CD4-positive, alpha-beta memory T cell (primary cell): ENCODE measurements around the gene TMEM256. TPM values are rescaled to one million over a fixed set of nuclear protein-coding genes. Genes with fewer than 3 reads are reported as not detected.
"Not testable (repeated sequence)": the region's sequence is repeated elsewhere in the genome, so short reads cannot be mapped to it uniquely, and the experiment has no call there.

Source experiments
- CTCF ChIA-PET: fragments of 350-600 bp; sonication (Branson Sonifier 250); formaldehyde crosslinking; loops from one replicate; lab custom pipeline; 2021; ENCODE audit warnings: inconsistent platforms; ENCODE audit not compliant: partially characterized antibody; lab: Charles Lee
- POLR2A ChIA-PET: fragments of 350-600 bp; sonication (Branson Sonifier 250); formaldehyde crosslinking; loops from one replicate; lab custom pipeline; 2021; ENCODE audit not compliant: partially characterized antibody; lab: Charles Lee
- DNase-seq, 5 donors: peaks; one replicate each; pipeline versions ENCODE4 v3.0.0 to v3.0.0-alpha.2; 2020 to 2022; ENCODE audit warnings: mixed read lengths in 1 of 5
- H3K27ac ChIP-seq: one replicate; pipeline ENCODE4 v1.7.0; 2013; ENCODE audit warnings: low read depth, low read length
- H3K27me3 ChIP-seq: 2 replicates; pipeline ENCODE4 v1.7.0; 2013; ENCODE audit warnings: mild to moderate bottlenecking, low read length, moderate library complexity; ENCODE audit not compliant: insufficient read depth
- H3K36me3 ChIP-seq: 2 replicates; pipeline ENCODE4 v1.7.0; 2013; ENCODE audit warnings: mild to moderate bottlenecking, low read length, moderate library complexity; ENCODE audit not compliant: insufficient read depth
- H3K4me1 ChIP-seq: 2 replicates; pipeline ENCODE4 v1.7.0; 2013; ENCODE audit warnings: mild to moderate bottlenecking, low read length, moderate library complexity; ENCODE audit not compliant: insufficient read depth
- H3K4me3 ChIP-seq, 2 donors: one replicate each; pipeline ENCODE4 v1.7.0; 2013; ENCODE audit warnings: low read length in 2 of 2, mild to moderate bottlenecking in 1 of 2
- H3K9me3 ChIP-seq, 2 donors: one replicate each; pipeline ENCODE4 v1.7.0; 2013; ENCODE audit warnings: low read length in 2 of 2, control low read depth in 1 of 2; ENCODE audit not compliant: control insufficient read depth in 1 of 2
- H3K27ac Mint-ChIP-seq, 7 donors: one replicate each; pipeline ENCODE4 v1.8.0; 2020 to 2021; ENCODE audit warnings: mixed read lengths in 7 of 7, mild to moderate bottlenecking in 6 of 7, inconsistent platforms in 3 of 7, moderate library complexity in 3 of 7
- H3K27me3 Mint-ChIP-seq, 2 donors: one replicate each; pipeline ENCODE4 v1.8.0; 2020 to 2021; ENCODE audit warnings: mixed read lengths in 2 of 2
- H3K36me3 Mint-ChIP-seq, 2 donors: one replicate each; pipeline ENCODE4 v1.8.0; 2020 to 2021; ENCODE audit warnings: mixed read lengths in 2 of 2, inconsistent platforms in 1 of 2, mild to moderate bottlenecking in 1 of 2
- H3K4me1 Mint-ChIP-seq, 4 donors: one replicate each; pipeline ENCODE4 v1.8.0; 2020 to 2021; ENCODE audit warnings: mixed read lengths in 4 of 4, mild to moderate bottlenecking in 1 of 4
- H3K4me3 Mint-ChIP-seq, 8 donors: one replicate each; pipeline ENCODE4 v1.8.0; 2020 to 2021; ENCODE audit warnings: mixed read lengths in 8 of 8, mild to moderate bottlenecking in 7 of 8, moderate library complexity in 6 of 8, inconsistent platforms in 3 of 8
- H3K9me3 Mint-ChIP-seq, 8 donors: one replicate each; pipeline ENCODE4 v1.8.0; 2020 to 2021; ENCODE audit warnings: mixed read lengths in 8 of 8, mild to moderate bottlenecking in 5 of 8, inconsistent platforms in 3 of 8, moderate library complexity in 1 of 8
- intact Hi-C: fragments of 100-400 bp; cut with micrococcal nuclease; formaldehyde crosslinking; loops from one replicate; pipeline ENCODE4 v1.15.1; 2023
- polyA plus RNA-seq, 2 donors: library from polyadenylated mRNA; unstranded; fragments of 300-500 nt; fragmentation: Illumina TruSeq; gene quantifications; one replicate each; pipeline ENCODE4 v1.2.3, GENCODE V29; 2021
- total RNA-seq, 2 experiments: library from RNA; stranded (reverse); gene quantifications; one replicate each; pipeline ENCODE4 v1.2.3, GENCODE V29; 2021

TMEM256 gene
- total and polyA plus RNA-seq, 4 experiments from 2014 or later = 35.4 to 51.1 (median 44.1) TPM

- CTCF ChIA-PET = interaction anchor here (1.1 to 6.2 kb wide), 2 partner anchors 14 to 104 kb away, joined by 6 to 30 read pairs; partner anchors contain the start of gene TMEM95
- Mint-ChIP-seq H3K27me3 (peaks cover 4 to 7% of the 10 kb centered on the region in 2 donors), H3K36me3 (no peaks in the 10 kb centered on the region), H3K4me1 (peaks cover 0 to 1% (median 0%) of the 10 kb centered on the region in 4 donors), H3K4me3 (no peak overlapping the region), H3K27ac (no peak overlapping the region), H3K9me3 (no peaks in the 10 kb centered on the region)
- H3K4me1 ChIP-seq = no peaks in the 10 kb centered on the region
- no peaks in the 10 kb centered on the region for H3K36me3 ChIP-seq
- no peaks in the 10 kb centered on the region for H3K27me3 ChIP-seq
- H3K4me3 ChIP-seq = no peak overlapping the region
- no peaks in the 10 kb centered on the region for H3K9me3 ChIP-seq
- DNase-seq = no peak
- POLR2A ChIA-PET = interaction anchor here (0.9 to 3.4 kb wide), 3 partner anchors 9 to 14 kb away, joined by 3 to 9 read pairs (median 5); no protein-coding TSS in a partner anchor
- no peak overlapping the region for H3K27ac ChIP-seq
- intact Hi-C loops = no loop called here
Observed at GRCh38 chr17:7369825-7370224, 34.1 kb downstream of the TMEM256 start.

GRCh38 chr17:7368599-7368994 lies 35.3 kb downstream of the TMEM256 start:
- H3K4me1 Mint-ChIP-seq, H3K27ac ChIP-seq, H3K4me1 ChIP-seq, H3K27ac Mint-ChIP-seq, H3K4me3 Mint-ChIP-seq, H3K27me3 Mint-ChIP-seq, H3K9me3 Mint-ChIP-seq, POLR2A ChIA-PET, H3K36me3 ChIP-seq, H3K4me3 ChIP-seq, intact Hi-C loops, H3K27me3 ChIP-seq, DNase-seq, H3K9me3 ChIP-seq, H3K36me3 Mint-ChIP-seq: not testable (repeated sequence)
- CTCF ChIA-PET = interaction anchor here (1.6 to 2.4 kb wide), 2 partner anchors 12 to 13 kb away, joined by 3 to 10 read pairs; no protein-coding TSS in a partner anchor

DNA sequence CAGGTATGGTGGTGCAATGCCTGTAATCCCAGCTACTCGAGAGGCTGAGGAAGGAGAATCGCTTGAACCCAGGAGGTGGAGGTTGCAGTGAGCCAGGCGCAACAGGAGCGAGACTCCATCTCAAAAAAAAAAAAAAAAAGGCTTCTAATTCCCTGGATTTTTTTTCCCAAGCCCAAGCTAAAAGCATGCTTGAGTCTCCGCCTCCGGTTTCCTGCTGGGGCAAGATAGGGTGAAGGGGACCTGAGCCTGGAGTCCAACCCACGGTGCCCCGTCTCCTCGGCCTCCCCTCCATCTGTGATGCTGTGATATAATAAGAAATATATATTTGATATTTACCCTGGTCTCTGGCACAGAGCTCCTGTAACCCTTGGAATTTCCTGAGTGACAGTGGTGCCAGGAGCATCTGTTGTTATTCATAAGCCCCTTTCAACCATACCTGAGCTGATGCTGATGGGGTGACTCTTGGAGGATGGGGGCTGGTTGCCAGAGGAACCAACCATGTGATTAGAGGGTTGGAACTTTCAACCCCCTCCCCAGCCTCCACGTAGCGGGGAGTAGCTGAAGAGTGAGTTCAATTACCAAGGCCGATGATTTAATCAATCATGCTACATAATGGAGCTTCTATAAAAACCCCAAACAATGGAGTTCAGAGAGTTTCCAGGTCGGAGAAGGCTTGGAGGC lies 35.8 kb downstream of the TMEM256 start:
- H3K4me1 ChIP-seq = no peaks in the 10 kb centered on the region
- CTCF ChIA-PET = interaction anchor here (1.6 to 2.4 kb wide), 2 partner anchors 11 to 12 kb away, joined by 3 to 10 read pairs; no protein-coding TSS in a partner anchor
- no peaks in the 10 kb centered on the region for H3K9me3 ChIP-seq
- DNase-seq = no peak
- H3K27ac ChIP-seq = no peak overlapping the region
- Mint-ChIP-seq H3K4me1 (peaks cover 0 to 1% (median 0%) of the 10 kb centered on the region in 4 donors), H3K36me3 (no peaks in the 10 kb centered on the region), H3K27me3 (peaks cover 4 to 6% of the 10 kb centered on the region in 2 donors), H3K27ac (peak overlapping the region in 1 of 7 donors; percentile 46), H3K4me3 (no peak overlapping the region), H3K9me3 (no peaks in the 10 kb centered on the region)
- no peak overlapping the region for H3K4me3 ChIP-seq
- H3K36me3 ChIP-seq = no peaks in the 10 kb centered on the region
- POLR2A ChIA-PET = no interaction called here
- no peaks in the 10 kb centered on the region for H3K27me3 ChIP-seq
- intact Hi-C loops = no loop called here

GRCh38 chr17:7367083-7367482 lies 36.8 kb downstream of the TMEM256 start:
- no peak for DNase-seq
- intact Hi-C loops = no loop called here
- peaks cover 0 to 1% (median 0%) of the 10 kb centered on the region in 4 donors for H3K4me1 Mint-ChIP-seq
- no peaks in the 10 kb centered on the region for H3K9me3 ChIP-seq
- no peaks in the 10 kb centered on the region for H3K4me1 ChIP-seq
- no peak overlapping the region for H3K4me3 Mint-ChIP-seq
- no peaks in the 10 kb centered on the region for H3K9me3 Mint-ChIP-seq
- H3K27ac ChIP-seq = no peak overlapping the region
- no peak overlapping the region for H3K27ac Mint-ChIP-seq
- H3K27me3 Mint-ChIP-seq = peaks cover 4 to 6% of the 10 kb centered on the region in 2 donors
- H3K36me3 Mint-ChIP-seq = no peaks in the 10 kb centered on the region
- POLR2A ChIA-PET = no interaction called here
- CTCF ChIA-PET = interaction anchor here (1.6 to 2.4 kb wide), 2 partner anchors 10 to 11 kb away, joined by 3 to 10 read pairs; no protein-coding TSS in a partner anchor
- no peaks in the 10 kb centered on the region for H3K36me3 ChIP-seq
- H3K4me3 ChIP-seq = no peak overlapping the region
- no peaks in the 10 kb centered on the region for H3K27me3 ChIP-seq

DNA sequence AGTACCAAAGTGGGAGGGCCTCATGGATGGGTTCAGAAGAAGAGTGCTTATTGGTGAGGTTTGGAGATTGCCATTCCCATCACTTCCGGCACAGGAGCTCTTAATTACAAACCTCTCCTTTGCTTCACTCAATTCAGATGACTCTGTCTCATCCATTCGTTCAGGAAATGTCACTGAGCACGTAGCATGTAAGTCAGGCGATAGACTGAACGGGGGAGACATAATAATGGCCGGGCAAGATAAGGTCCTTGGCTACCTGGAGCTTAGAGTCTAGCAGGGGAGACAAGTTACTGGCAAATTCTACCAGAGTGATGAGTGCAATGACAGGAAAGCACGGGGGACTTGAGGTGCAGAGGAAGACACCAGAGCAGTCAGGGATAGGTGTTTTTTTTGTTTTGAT lies 37.9 kb downstream of the TMEM256 start:
- DNase-seq, H3K36me3 ChIP-seq, intact Hi-C loops, H3K27me3 Mint-ChIP-seq, H3K4me3 Mint-ChIP-seq, POLR2A ChIA-PET, H3K27ac Mint-ChIP-seq, CTCF ChIA-PET, H3K4me1 ChIP-seq, H3K27me3 ChIP-seq, H3K4me1 Mint-ChIP-seq, H3K36me3 Mint-ChIP-seq, H3K9me3 ChIP-seq, H3K27ac ChIP-seq, H3K4me3 ChIP-seq, H3K9me3 Mint-ChIP-seq: not testable (repeated sequence)

GRCh38 chr17:7363311-7363710 lies 40.6 kb downstream of the TMEM256 start:
- peaks cover 3% of the 10 kb centered on the region in 2 donors for H3K27me3 Mint-ChIP-seq
- DNase-seq = no peak
- no peak overlapping the region for H3K27ac ChIP-seq
- H3K4me1 ChIP-seq = no peaks in the 10 kb centered on the region
- ChIA-PET POLR2A (no interaction called here), CTCF (no interaction called here)
- intact Hi-C loops = no loop called here
- no peaks in the 10 kb centered on the region for H3K9me3 ChIP-seq
- no peaks in the 10 kb centered on the region for H3K36me3 ChIP-seq
- no peaks in the 10 kb centered on the region for H3K9me3 Mint-ChIP-seq
- no peaks in the 10 kb centered on the region for H3K36me3 Mint-ChIP-seq
- H3K4me3 Mint-ChIP-seq = no peak overlapping the region
- no peak overlapping the region for H3K27ac Mint-ChIP-seq
- no peak overlapping the region for H3K4me3 ChIP-seq
- H3K27me3 ChIP-seq = no peaks in the 10 kb centered on the region
- peaks cover 0 to 1% (median 0%) of the 10 kb centered on the region in 4 donors for H3K4me1 Mint-ChIP-seq

DNA sequence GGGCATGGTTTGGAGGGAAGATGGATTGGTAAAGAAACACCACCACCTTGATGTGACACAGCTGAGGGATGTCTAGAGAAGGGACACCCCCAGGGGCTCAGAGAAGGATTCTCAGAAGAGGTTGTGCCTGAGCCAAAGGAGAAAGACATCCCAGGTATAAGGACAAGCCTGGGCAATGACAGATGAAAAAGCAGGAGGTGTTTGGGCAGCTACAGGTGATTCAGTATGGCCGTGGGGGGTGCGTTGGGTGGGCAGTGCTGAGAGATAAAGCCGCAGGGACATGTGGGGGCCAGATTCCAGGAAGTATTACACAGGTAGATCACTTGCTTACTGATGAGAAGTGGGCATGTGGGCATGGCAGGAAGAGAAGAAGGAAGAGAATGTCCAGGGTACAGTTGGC lies 42.0 kb downstream of the TMEM256 start:
- H3K27ac Mint-ChIP-seq = peak overlapping the region in 1 of 7 donors; percentile 68
- H3K9me3 ChIP-seq = no peaks in the 10 kb centered on the region
- H3K9me3 Mint-ChIP-seq = no peaks in the 10 kb centered on the region
- no peaks in the 10 kb centered on the region for H3K36me3 Mint-ChIP-seq
- POLR2A ChIA-PET = interaction anchor here (1.9 to 2.0 kb wide), 2 partner anchors 23 to 74 kb away, joined by 6 to 8 read pairs; partner anchors contain the start of gene TMEM102
- no peaks in the 10 kb centered on the region for H3K36me3 ChIP-seq
- no peak overlapping the region for H3K4me3 Mint-ChIP-seq
- H3K27me3 ChIP-seq = no peaks in the 10 kb centered on the region
- peaks cover 0 to 1% (median 0%) of the 10 kb centered on the region in 4 donors for H3K4me1 Mint-ChIP-seq
- no peak for DNase-seq
- no peak overlapping the region for H3K4me3 ChIP-seq
- intact Hi-C loops = no loop called here
- no peaks in the 10 kb centered on the region for H3K4me1 ChIP-seq
- CTCF ChIA-PET = interaction anchor here (0.6 to 2.8 kb wide), 5 partner anchors 9 to 239 kb away, joined by 3 to 10 read pairs (median 4); no protein-coding TSS in a partner anchor
- peaks cover 2% of the 10 kb centered on the region in 2 donors for H3K27me3 Mint-ChIP-seq
- no peak overlapping the region for H3K27ac ChIP-seq
